ENCODE results near the gene CADM2.

- TF ChIP-seq POLR2AphosphoS5 (IDR thresholded peaks at IDR 0.05; ENCODE audit: low read depth, low read length) (no peak), SP1 (IDR thresholded peaks at IDR 0.05; ENCODE audit: low read depth) (no peak), EZH2 (IDR thresholded peaks at IDR 0.05) (no peak), CTCF (IDR thresholded peaks at IDR 0.05 in 2 of 3, conservative IDR thresholded peaks at IDR 0.05 in 1 of 3; ENCODE audit: borderline replicate concordance in 1 of 3, insufficient read depth in 1 of 3, low read depth in 2 of 3, low read length in 2 of 3) (no peak), ZNF274 (IDR thresholded peaks at IDR 0.05; ENCODE audit: low read depth, low read length) (no peak), ATF3 (IDR thresholded peaks at IDR 0.05) (no peak), POLR2A (IDR thresholded peaks at IDR 0.05; ENCODE audit: borderline replicate concordance, extremely low read depth, insufficient read depth, insufficient read length) (no peak), EGR1 (IDR thresholded peaks at IDR 0.05; ENCODE audit: low read depth) (no peak), EZH2phosphoT487 (IDR thresholded peaks at IDR 0.05; ENCODE audit: borderline replicate concordance) (no peak), ZFX (IDR thresholded peaks at IDR 0.05) (no peak), FOSL1 (IDR thresholded peaks at IDR 0.05; ENCODE audit: low read depth) (no peak), JUND (IDR thresholded peaks at IDR 0.05) (no peak), REST (IDR thresholded peaks at IDR 0.05; ENCODE audit: low read depth) (no peak), SRF (IDR thresholded peaks at IDR 0.05; ENCODE audit: low read depth) (no peak)
These were observed 468.7 kb downstream of the CADM2 start for GRCh38 chr3:85427467-85427866.
